Lower leg skin (tissue), 4 donors: Measurements from ENCODE around the gene YWHAH. TPM values are rescaled to one million over a fixed set of nuclear protein-coding genes. Genes with fewer than 3 reads are reported as not detected.

Experiments used
- DNase-seq, 2 donors: peaks; one replicate each; pipeline ENCODE4 v3.0.0-alpha.2; 2019; ENCODE audit warnings: low spot score in 2 of 2
- H3K4me3 ChIP-seq: fragments of 200-600 bp; sonication (generic); 2 replicates; pipeline ENCODE4 v1.5.1; 2017; ENCODE audit warnings: mild to moderate bottlenecking, low read depth; ENCODE audit not compliant: poor library complexity, severe bottlenecking
- CTCF ChIP-seq, 3 donors: fragments of 450-650 bp; IDR thresholded peaks; one replicate each; pipeline ENCODE4 v1.5.1; 2016; ENCODE audit warnings: antibody characterized with exemption in 3 of 3, mild to moderate bottlenecking in 3 of 3, moderate library complexity in 2 of 3
- POLR2A ChIP-seq, 2 donors: fragments of 450-650 bp; IDR thresholded peaks; one replicate each; pipeline ENCODE4 v1.6.1; 2016 to 2017; ENCODE audit warnings: antibody characterized with exemption in 2 of 2, mild to moderate bottlenecking in 1 of 2, moderate library complexity in 1 of 2
- WGBS, 2 donors: methylation state at CpG; one replicate each; pipeline ENCODE4 v1.1.5; 2018; 5-methylcytosine and 5-hydroxymethylcytosine counted together
- intact Hi-C: fragments of 100-400 bp; cut with DNase I; formaldehyde crosslinking; loops from one replicate; pipeline ENCODE4 v1.15.0; 2023; ENCODE audit warnings: low total_unique reads
- total RNA-seq, 4 donors: library from RNA; depleted of rRNA; stranded (reverse); fragments of >200 nt; gene quantifications; one replicate each; pipeline ENCODE4 v1.1.0, GENCODE V29; 2016

YWHAH gene
- total RNA-seq, 4 donors from 2014 or later: 57.8 to 94.0 (median 80.7) TPM

GRCh38 chr22:31969789-31970489 lies 25.6 kb downstream of the YWHAH start:
- 25 to 36% methylated on average over 17 to 19 of the region's 19 CpGs for WGBS, 2 donors
- intact Hi-C loops: loop anchor here (5.0 to 10.0 kb wide), 2 partner anchors 295 to 408 kb away; no protein-coding TSS in a partner anchor
- TF ChIP-seq POLR2A (IDR thresholded peaks at IDR 0.05) (no peak), CTCF (IDR thresholded peaks at IDR 0.05) (no peak)
- peak; percentile 47 to 89 for DNase-seq
- no peak overlapping the region for H3K4me3 ChIP-seq

GRCh38 chr22:31970490-31971444 lies 26.4 kb downstream of the YWHAH start:
- DNase-seq: peak; percentile 74 to 97
- H3K4me3 ChIP-seq: no peak overlapping the region
- WGBS, 2 donors: 23 to 24% methylated on average over 35 to 36 of the region's 55 CpGs
- no peak for TF ChIP-seq POLR2A (IDR thresholded peaks at IDR 0.05)
- peak in 1 of 3 donors; percentile 6 for TF ChIP-seq CTCF (IDR thresholded peaks at IDR 0.05)
- intact Hi-C loops: loop anchor here (10.0 kb wide), 1 partner anchor 294 kb away; no protein-coding TSS in a partner anchor

- no peak overlapping the region for H3K4me3 ChIP-seq
- no peak for DNase-seq
- TF ChIP-seq CTCF (IDR thresholded peaks at IDR 0.05) (no peak), POLR2A (IDR thresholded peaks at IDR 0.05) (no peak)
- intact Hi-C loops: loop anchor here (10.0 kb wide), 1 partner anchor 293 kb away; no protein-coding TSS in a partner anchor
- 71 to 77% methylated on average over 7 to 14 of the region's 14 CpGs for WGBS, 2 donors
Measured at GRCh38 chr22:31972180-31972579, 27.8 kb downstream of the YWHAH start.

GRCh38 chr22:31973739-31974138 lies 29.4 kb downstream of the YWHAH start:
- intact Hi-C loops: loop anchor here (10.0 kb wide), 1 partner anchor 291 kb away; no protein-coding TSS in a partner anchor
- no peak for DNase-seq
- WGBS, 2 donors: 90 to 92% methylated on average over 5 of the region's 5 CpGs
- H3K4me3 ChIP-seq: no peak overlapping the region
- no peak for TF ChIP-seq CTCF (IDR thresholded peaks at IDR 0.05)
- no peak for TF ChIP-seq POLR2A (IDR thresholded peaks at IDR 0.05)

GRCh38 chr22:31977141-31977841 lies 33.0 kb downstream of the YWHAH start:
- no peak for TF ChIP-seq POLR2A (IDR thresholded peaks at IDR 0.05)
- TF ChIP-seq CTCF (IDR thresholded peaks at IDR 0.05): peak in 1 of 3 donors; percentile 58
- peak; percentile 70 to 93 for DNase-seq
- no peak overlapping the region for H3K4me3 ChIP-seq
- WGBS, 2 donors: 4 to 8% methylated on average over 9 of the region's 9 CpGs
- intact Hi-C loops: loop anchor here (2.0 to 10.0 kb wide), 2 partner anchors 106 to 288 kb away; no protein-coding TSS in a partner anchor
